ENCODE measurements around the gene OR10C1.

OR10C1 gene

DNA sequence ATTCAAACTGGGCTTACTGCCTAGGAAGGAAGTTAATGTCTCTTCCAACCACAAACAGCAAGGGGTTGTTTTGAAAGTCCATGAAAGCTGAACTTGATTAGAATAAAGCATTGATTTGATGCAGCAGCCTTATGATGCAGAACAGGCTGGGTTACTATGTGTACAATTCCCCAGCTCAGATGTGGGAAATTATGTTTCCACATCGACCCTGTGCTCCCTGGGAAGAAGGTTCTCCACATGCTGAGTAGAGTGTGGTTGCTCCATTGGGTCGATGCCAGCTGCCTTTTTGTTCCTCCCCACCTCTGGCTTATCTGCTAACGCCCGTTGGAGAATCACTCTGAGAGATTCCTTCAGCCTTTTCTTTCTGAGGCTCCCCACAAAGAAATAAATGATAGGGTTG is 47.5 kb downstream of the OR10C1 start:
- no peaks in the 10 kb centered on the region; the same call in 1 of the 2 replicates for H4K20me1 ChIP-seq (ENCODE audit: insufficient read depth, low read length)
- H3K9ac ChIP-seq (ENCODE audit: low read depth, low read length): no peak overlapping the region
- no peak overlapping the region for H2AFZ ChIP-seq (ENCODE audit: low read depth, low read length)
- H3K9me3 ChIP-seq (ENCODE audit: insufficient read depth, low read length, severe bottlenecking): no peaks in the 10 kb centered on the region
- H3K36me3 ChIP-seq (ENCODE audit: insufficient read depth, low read length): no peaks in the 10 kb centered on the region
- H3K4me2 ChIP-seq (ENCODE audit: insufficient read depth, low read length): no peak overlapping the region
- no peaks in the 10 kb centered on the region for H3K79me2 ChIP-seq (ENCODE audit: insufficient read depth, low read length)
- H3K4me1 ChIP-seq (ENCODE audit: insufficient read depth, low read length): no peaks in the 10 kb centered on the region
- DNase-seq (no peak), ATAC-seq (ENCODE audit: insufficient read depth, low read depth) (no peak)
- TF ChIP-seq, protein P1, sequence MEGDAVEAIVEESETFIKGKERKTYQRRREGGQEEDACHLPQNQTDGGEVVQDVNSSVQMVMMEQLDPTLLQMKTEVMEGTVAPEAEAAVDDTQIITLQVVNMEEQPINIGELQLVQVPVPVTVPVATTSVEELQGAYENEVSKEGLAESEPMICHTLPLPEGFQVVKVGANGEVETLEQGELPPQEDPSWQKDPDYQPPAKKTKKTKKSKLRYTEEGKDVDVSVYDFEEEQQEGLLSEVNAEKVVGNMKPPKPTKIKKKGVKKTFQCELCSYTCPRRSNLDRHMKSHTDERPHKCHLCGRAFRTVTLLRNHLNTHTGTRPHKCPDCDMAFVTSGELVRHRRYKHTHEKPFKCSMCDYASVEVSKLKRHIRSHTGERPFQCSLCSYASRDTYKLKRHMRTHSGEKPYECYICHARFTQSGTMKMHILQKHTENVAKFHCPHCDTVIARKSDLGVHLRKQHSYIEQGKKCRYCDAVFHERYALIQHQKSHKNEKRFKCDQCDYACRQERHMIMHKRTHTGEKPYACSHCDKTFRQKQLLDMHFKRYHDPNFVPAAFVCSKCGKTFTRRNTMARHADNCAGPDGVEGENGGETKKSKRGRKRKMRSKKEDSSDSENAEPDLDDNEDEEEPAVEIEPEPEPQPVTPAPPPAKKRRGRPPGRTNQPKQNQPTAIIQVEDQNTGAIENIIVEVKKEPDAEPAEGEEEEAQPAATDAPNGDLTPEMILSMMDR (IDR thresholded peaks at IDR 0.05; ENCODE audit: borderline replicate concordance, extremely low read depth, low read length, poor library complexity, severe bottlenecking): no peak
- no peak for TF ChIP-seq EZH2 (IDR thresholded peaks at IDR 0.05; ENCODE audit: borderline replicate concordance, low read depth, low read length, severe bottlenecking)
- H3K4me3 ChIP-seq (ENCODE audit: low read depth in 1 of 2, low read length in 2 of 2): no peak overlapping the region
- H3K27me3 ChIP-seq (ENCODE audit: insufficient read depth, low read length, poor library complexity): no peaks in the 10 kb centered on the region
- no peak overlapping the region for H3K27ac ChIP-seq (ENCODE audit: low read length)

DNA sequence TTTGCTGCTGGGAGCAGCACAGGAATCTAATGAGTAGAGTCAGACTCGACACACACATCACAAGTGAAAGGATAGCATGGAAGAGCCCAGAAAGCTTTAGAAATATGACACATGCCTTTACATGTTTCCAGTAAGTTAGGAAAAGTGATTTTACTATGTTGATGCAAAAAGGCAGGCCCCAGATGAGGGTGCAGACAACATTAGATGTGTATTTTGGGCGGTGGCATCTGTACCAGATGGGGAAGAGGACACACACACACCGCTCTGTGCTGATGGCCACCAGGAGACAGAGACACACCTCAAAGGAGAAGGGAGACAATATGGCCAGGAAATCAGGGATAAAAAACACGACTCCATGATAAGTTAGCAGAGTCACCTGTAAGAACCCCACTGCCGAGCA is 48.0 kb downstream of the OR10C1 start:
- DNase-seq (no peak), ATAC-seq (ENCODE audit: insufficient read depth, low read depth) (no peak)
- no peaks in the 10 kb centered on the region for H3K27me3 ChIP-seq (ENCODE audit: insufficient read depth, low read length, poor library complexity)
- H3K4me2 ChIP-seq (ENCODE audit: insufficient read depth, low read length): no peak overlapping the region
- H2AFZ ChIP-seq (ENCODE audit: low read depth, low read length): no peak overlapping the region
- H3K4me3 ChIP-seq (ENCODE audit: low read depth in 1 of 2, low read length in 2 of 2): no peak overlapping the region
- H4K20me1 ChIP-seq (ENCODE audit: insufficient read depth, low read length): no peaks in the 10 kb centered on the region; the same call in 1 of the 2 replicates
- H3K9me3 ChIP-seq (ENCODE audit: insufficient read depth, low read length, severe bottlenecking): no peaks in the 10 kb centered on the region
- no peaks in the 10 kb centered on the region for H3K36me3 ChIP-seq (ENCODE audit: insufficient read depth, low read length)
- H3K4me1 ChIP-seq (ENCODE audit: insufficient read depth, low read length): no peaks in the 10 kb centered on the region
- H3K27ac ChIP-seq (ENCODE audit: low read length): no peak overlapping the region
- TF ChIP-seq, protein P1 (IDR thresholded peaks at IDR 0.05; ENCODE audit: borderline replicate concordance, extremely low read depth, low read length, poor library complexity, severe bottlenecking): no peak
- H3K79me2 ChIP-seq (ENCODE audit: insufficient read depth, low read length): no peaks in the 10 kb centered on the region
- H3K9ac ChIP-seq (ENCODE audit: low read depth, low read length): no peak overlapping the region

GRCh38 chr6:29487660-29488059 is 48.6 kb downstream of the OR10C1 start, which contains the start of gene MAS1L:
TSS of gene MAS1L (minus strand) at chr6:29487956. CDS start at chr6:29487902, 54 bp downstream.
- Histone ChIP-seq H3K4me1 (ENCODE audit: insufficient read depth, low read length) (no peaks in the 10 kb centered on the region), H3K4me3 (ENCODE audit: low read depth in 1 of 2, low read length in 2 of 2) (no peak within 1 kb of the TSS), H3K4me2 (ENCODE audit: insufficient read depth, low read length) (no peak within 1 kb of the TSS), H2AFZ (ENCODE audit: low read depth, low read length) (no peak within 1 kb of the TSS), H3K9ac (ENCODE audit: low read depth, low read length) (no peak within 1 kb of the TSS), H3K27me3 (ENCODE audit: insufficient read depth, low read length, poor library complexity) (no peaks in the 10 kb centered on the region), H3K36me3 (ENCODE audit: insufficient read depth, low read length) (no peaks in the 10 kb centered on the region), H3K27ac (ENCODE audit: low read length) (no peak within 1 kb of the TSS), H4K20me1 (ENCODE audit: insufficient read depth, low read length) (no peaks in the 10 kb centered on the region; the same call in 1 of the 2 replicates), H3K79me2 (ENCODE audit: insufficient read depth, low read length) (no peaks in the 10 kb centered on the region), H3K9me3 (ENCODE audit: insufficient read depth, low read length, severe bottlenecking) (no peaks in the 10 kb centered on the region)
- DNase-seq (no peak), ATAC-seq (ENCODE audit: insufficient read depth, low read depth) (no peak)
- TF ChIP-seq EZH2 (IDR thresholded peaks at IDR 0.05; ENCODE audit: borderline replicate concordance, low read depth, low read length, severe bottlenecking): no peak
- TF ChIP-seq, protein P1 (IDR thresholded peaks at IDR 0.05; ENCODE audit: borderline replicate concordance, extremely low read depth, low read length, poor library complexity, severe bottlenecking): no peak

- ATAC-seq (ENCODE audit: insufficient read depth, low read depth) (no peak), DNase-seq (no peak)
- H3K9me3 ChIP-seq (ENCODE audit: insufficient read depth, low read length, severe bottlenecking): no peaks in the 10 kb centered on the region
- TF ChIP-seq, protein P1 (IDR thresholded peaks at IDR 0.05; ENCODE audit: borderline replicate concordance, extremely low read depth, low read length, poor library complexity, severe bottlenecking): no peak
- no peak for TF ChIP-seq EZH2 (IDR thresholded peaks at IDR 0.05; ENCODE audit: borderline replicate concordance, low read depth, low read length, severe bottlenecking)
- H2AFZ ChIP-seq (ENCODE audit: low read depth, low read length): no peak overlapping the region
- no peaks in the 10 kb centered on the region for H3K79me2 ChIP-seq (ENCODE audit: insufficient read depth, low read length)
- no peak overlapping the region for H3K9ac ChIP-seq (ENCODE audit: low read depth, low read length)
- no peaks in the 10 kb centered on the region for H3K27me3 ChIP-seq (ENCODE audit: insufficient read depth, low read length, poor library complexity)
- no peak overlapping the region for H3K4me3 ChIP-seq (ENCODE audit: low read depth in 1 of 2, low read length in 2 of 2)
- no peaks in the 10 kb centered on the region for H3K4me1 ChIP-seq (ENCODE audit: insufficient read depth, low read length)
- H3K36me3 ChIP-seq (ENCODE audit: insufficient read depth, low read length): no peaks in the 10 kb centered on the region
- no peak overlapping the region for H3K27ac ChIP-seq (ENCODE audit: low read length)
- no peak overlapping the region for H3K4me2 ChIP-seq (ENCODE audit: insufficient read depth, low read length)
- no peaks in the 10 kb centered on the region; the same call in 1 of the 2 replicates for H4K20me1 ChIP-seq (ENCODE audit: insufficient read depth, low read length)
Observed at GRCh38 chr6:29488874-29489273, 49.8 kb downstream of the OR10C1 start.

Data from DND-41 (cell line).